Measurements from ENCODE around the gene GRIK4.
"Not testable (repeated sequence)": the region's sequence is repeated elsewhere in the genome, so short reads cannot be mapped to it uniquely, and the experiment has no call there.

GRIK4 gene

GRCh38 chr11:120610111-120610510 lies 98.6 kb downstream of the GRIK4 start:
- DNase-seq = no peak

- no peak for DNase-seq
Measured at GRCh38 chr11:120611581-120611980, 100.0 kb downstream of the GRIK4 start.

- DNase-seq = no peak
Measured at GRCh38 chr11:120612513-120613263, 101.1 kb downstream of the GRIK4 start.

GRCh38 chr11:120613264-120614226 lies 102.0 kb downstream of the GRIK4 start:
- no peak for DNase-seq

GRCh38 chr11:120615391-120615790 lies 103.8 kb downstream of the GRIK4 start:
- DNase-seq = no peak

- no peak for DNase-seq
Measured at GRCh38 chr11:120618399-120618798, 106.9 kb downstream of the GRIK4 start.

GRCh38 chr11:120622189-120622875 lies 110.8 kb downstream of the GRIK4 start:
- no peak for DNase-seq

- DNase-seq = not testable (repeated sequence)
Measured at GRCh38 chr11:120624992-120625391, 113.4 kb downstream of the GRIK4 start.

- DNase-seq = no peak
Measured at GRCh38 chr11:120625565-120625964, 114.0 kb downstream of the GRIK4 start.

GRCh38 chr11:120626791-120627190 lies 115.2 kb downstream of the GRIK4 start:
- DNase-seq = no peak

GRCh38 chr11:120627327-120628163 lies 116.0 kb downstream of the GRIK4 start:
- no peak for DNase-seq

GRCh38 chr11:120629407-120630080 lies 118.0 kb downstream of the GRIK4 start:
- DNase-seq = no peak

- DNase-seq = no peak
Measured at GRCh38 chr11:120630122-120630521, 118.6 kb downstream of the GRIK4 start.

- DNase-seq = no peak
Measured at GRCh38 chr11:120632579-120632978, 121.0 kb downstream of the GRIK4 start.

GRCh38 chr11:120633616-120634393 lies 122.3 kb downstream of the GRIK4 start:
- DNase-seq = no peak

GRCh38 chr11:120634706-120635105 lies 123.2 kb downstream of the GRIK4 start:
- DNase-seq = no peak

GRCh38 chr11:120635136-120635810 lies 123.7 kb downstream of the GRIK4 start:
- no peak for DNase-seq

- DNase-seq = no peak
Measured at GRCh38 chr11:120637131-120637530, 125.6 kb downstream of the GRIK4 start.

- DNase-seq = no peak
Measured at GRCh38 chr11:120642196-120642894, 130.8 kb downstream of the GRIK4 start.
